ENCODE data around the gene IL18RAP.

Gene IL18RAP
- 2.4 reads per million, percentile 7 among the genes with 10 or more reads in this experiment for total RNA-seq

GRCh38 chr2:102422910-102423309 is at the start of gene IL18RAP:
IL18RAP (plus strand) TSS chr2:102423160; CDS start chr2:102423278, 118 bp downstream.
- DNase-seq, result no peak

- no peak for DNase-seq
Measured at GRCh38 chr2:102376052-102376591, 46.8 kb upstream of the IL18RAP start.

- no peak for DNase-seq
Measured at GRCh38 chr2:102383722-102384121, 39.2 kb upstream of the IL18RAP start.

- DNase-seq, result no peak
Measured at GRCh38 chr2:102385522-102385921, 37.4 kb upstream of the IL18RAP start.

- DNase-seq, result no peak
Measured at GRCh38 chr2:102386004-102386403, 37.0 kb upstream of the IL18RAP start.

GRCh38 chr2:102386867-102387541 is 36.0 kb upstream of the IL18RAP start:
- no peak for DNase-seq

- no peak for DNase-seq
Measured at GRCh38 chr2:102387763-102388546, 35.0 kb upstream of the IL18RAP start.

GRCh38 chr2:102391565-102391964 is 31.4 kb upstream of the IL18RAP start:
- DNase-seq, result no peak

GRCh38 chr2:102392096-102392495 is 30.9 kb upstream of the IL18RAP start:
- no peak for DNase-seq

- DNase-seq, result no peak
Measured at GRCh38 chr2:102392942-102393341, 30.0 kb upstream of the IL18RAP start.

GRCh38 chr2:102396012-102396411 is 26.9 kb upstream of the IL18RAP start:
- no peak for DNase-seq

GRCh38 chr2:102397209-102397608 is 25.8 kb upstream of the IL18RAP start:
- DNase-seq, result no peak

- no peak for DNase-seq
Measured at GRCh38 chr2:102399499-102400141, 23.3 kb upstream of the IL18RAP start.

GRCh38 chr2:102401456-102401855 is 21.5 kb upstream of the IL18RAP start:
- no peak for DNase-seq

- no peak for DNase-seq
Measured at GRCh38 chr2:102401865-102402264, 21.1 kb upstream of the IL18RAP start.

GRCh38 chr2:102410952-102411351 is 12.0 kb upstream of the IL18RAP start:
- DNase-seq, result no peak

GRCh38 chr2:102412199-102412598 is 10.8 kb upstream of the IL18RAP start:
- no peak for DNase-seq

- no peak for DNase-seq
Measured at GRCh38 chr2:102417946-102418345, 5.0 kb upstream of the IL18RAP start.

- DNase-seq, result no peak
Measured at GRCh38 chr2:102418421-102418961, 4.5 kb upstream of the IL18RAP start.

GRCh38 chr2:102420290-102420689 is 2.7 kb upstream of the IL18RAP start:
- DNase-seq, result no peak

GRCh38 chr2:102421890-102422759 is 835 bp upstream of the IL18RAP start:
- no peak for DNase-seq

GRCh38 chr2:102423368-102423767 is 408 bp downstream of the IL18RAP start:
- DNase-seq, result no peak
